OCI-LY1 (cell line): ENCODE results near the gene ERICH6.
A peak's percentile ranks its signal among the peaks of the same experiment; 100 is the strongest.

Experiments used
- H2AFZ ChIP-seq: fragments of 200-600 bp; sonication (generic), shearing (Covaris generic); 2 replicates; pipeline ENCODE4 v1.6.0; 2014; ENCODE audit warnings: antibody characterized with exemption, mild to moderate bottlenecking, low read length
- H3F3A ChIP-seq: fragments of 200-600 bp; sonication (generic), shearing (Covaris generic); 2 replicates; pipeline ENCODE4 v1.6.0; 2014; ENCODE audit warnings: mild to moderate bottlenecking, antibody characterized with exemption, low read length, moderate library complexity; ENCODE audit not compliant: insufficient read depth
- H3K27ac ChIP-seq: fragments of 200-600 bp; sonication (generic); 2 replicates; pipeline ENCODE4 v1.5.1; 2014; ENCODE audit warnings: low read length, mixed run types, mild to moderate bottlenecking, low read depth; ENCODE audit not compliant: poor library complexity, severe bottlenecking
- H3K27me3 ChIP-seq: fragments of 200-600 bp; sonication (generic); 2 replicates; pipeline ENCODE4 v1.6.0; 2014; ENCODE audit warnings: antibody characterized with exemption, mild to moderate bottlenecking, low read length, moderate library complexity; ENCODE audit not compliant: insufficient read depth
- H3K36me3 ChIP-seq: fragments of 200-600 bp; sonication (generic); 2 replicates; pipeline ENCODE4 v1.6.1; 2014; ENCODE audit warnings: mild to moderate bottlenecking, antibody characterized with exemption, low read length, moderate library complexity, mixed read lengths; ENCODE audit not compliant: insufficient read depth
- H3K4me1 ChIP-seq: fragments of 200-600 bp; sonication (generic); 2 replicates; pipeline ENCODE4 v1.5.1; 2014; ENCODE audit warnings: mild to moderate bottlenecking, low read length, moderate library complexity; ENCODE audit not compliant: insufficient read depth, severe bottlenecking
- H3K4me2 ChIP-seq: fragments of 200-600 bp; sonication (generic), shearing (Covaris generic); 2 replicates; pipeline ENCODE4 v1.6.1; 2014; ENCODE audit warnings: low read length
- H3K4me3 ChIP-seq: fragments of 200-600 bp; sonication (generic); 2 replicates; pipeline ENCODE4 v1.5.1; 2014; ENCODE audit warnings: low read length, low read depth, mild to moderate bottlenecking, mixed read lengths; ENCODE audit not compliant: poor library complexity, severe bottlenecking
- H3K79me2 ChIP-seq: fragments of 200-600 bp; shearing (Covaris generic); 2 replicates; pipeline ENCODE4 v1.6.1; 2016; ENCODE audit warnings: mixed run types, low read length, mixed read lengths; ENCODE audit not compliant: insufficient read depth
- H3K9ac ChIP-seq: fragments of 200-600 bp; sonication (generic), shearing (Covaris generic); 2 replicates; pipeline ENCODE4 v1.6.1; 2014; ENCODE audit warnings: mild to moderate bottlenecking, low read length, mixed read lengths
- H3K9me2 ChIP-seq: fragments of 200-600 bp; sonication (generic), shearing (Covaris generic); 2 replicates; pipeline ENCODE4 v1.6.1; 2014; ENCODE audit warnings: low read depth, mild to moderate bottlenecking, low read length, mixed read lengths
- H3K9me3 ChIP-seq: fragments of 200-600 bp; shearing (Covaris generic); 2 replicates; pipeline ENCODE4 v1.6.1; 2014; ENCODE audit warnings: low read length, mixed read lengths
- H4K20me1 ChIP-seq: fragments of 200-600 bp; sonication (generic), shearing (Covaris generic); 2 replicates; pipeline ENCODE4 v1.6.0; 2016; ENCODE audit warnings: mild to moderate bottlenecking, low read length; ENCODE audit not compliant: insufficient read depth
- CTCF ChIP-seq: fragments of 200-600 bp; sonication (generic), shearing (Covaris generic); IDR thresholded peaks from 2 replicates; pipeline ENCODE4 v1.5.1; 2017; ENCODE audit warnings: mild to moderate bottlenecking, antibody characterized with exemption, low read length, moderate library complexity, mixed read lengths
- EZH2 ChIP-seq: fragments of 200-600 bp; sonication (generic), shearing (Covaris generic); IDR thresholded peaks from 2 replicates; pipeline ENCODE4 v1.8.0; 2017; ENCODE audit warnings: borderline replicate concordance, mixed run types, mild to moderate bottlenecking, antibody characterized with exemption, low read length, moderate library complexity, mixed read lengths

The ERICH6 gene

GRCh38 chr3:150609988-150610387 lies 93.7 kb downstream of the ERICH6 start:
- H3K9me2 ChIP-seq: no peaks in the 10 kb centered on the region
- H2AFZ ChIP-seq: no peak overlapping the region
- 0 out of 2 replicates have a peak overlapping the region, but pooled peaks have one; percentile 0 for H3K4me2 ChIP-seq
- TF ChIP-seq CTCF (no peak), EZH2 (no peak)
- H3K79me2 ChIP-seq: peaks cover 97% of the 10 kb centered on the region
- H3K27ac ChIP-seq: no peak overlapping the region
- H3K9me3 ChIP-seq: peaks cover 4% of the 10 kb centered on the region
- H3K4me3 ChIP-seq: no peak overlapping the region
- H3K4me1 ChIP-seq: peaks cover 54% of the 10 kb centered on the region
- H4K20me1 ChIP-seq: no peaks in the 10 kb centered on the region
- peaks cover 87% of the 10 kb centered on the region for H3K36me3 ChIP-seq
- no peak overlapping the region for H3K9ac ChIP-seq
- H3F3A ChIP-seq: no peaks in the 10 kb centered on the region
- H3K27me3 ChIP-seq: no peaks in the 10 kb centered on the region
